Activated CD4-positive, CD25-positive, alpha-beta regulatory T cell (primary cell): ENCODE data around the gene ADAMTSL4.
"Not testable (repeated sequence)": the region's sequence is repeated elsewhere in the genome, so short reads cannot be mapped to it uniquely, and the experiment has no call there.

ENCODE experiments used
- DNase-seq, 4 experiments: peaks; one replicate each; lab custom pipeline; 2025; lab: John Stamatoyannopoulos, UW

Gene ADAMTSL4

GRCh38 chr1:150567717-150568593, 18.7 kb downstream of the ADAMTSL4 start:
- peak in 1 of 4 experiments; percentile 31 for DNase-seq

GRCh38 chr1:150568594-150568966, 19.4 kb downstream of the ADAMTSL4 start:
- DNase-seq: no peak

GRCh38 chr1:150572918-150573647, 23.9 kb downstream of the ADAMTSL4 start:
- no peak for DNase-seq

GRCh38 chr1:150573648-150574071, 24.5 kb downstream of the ADAMTSL4 start:
- DNase-seq: not testable (repeated sequence)

DNA sequence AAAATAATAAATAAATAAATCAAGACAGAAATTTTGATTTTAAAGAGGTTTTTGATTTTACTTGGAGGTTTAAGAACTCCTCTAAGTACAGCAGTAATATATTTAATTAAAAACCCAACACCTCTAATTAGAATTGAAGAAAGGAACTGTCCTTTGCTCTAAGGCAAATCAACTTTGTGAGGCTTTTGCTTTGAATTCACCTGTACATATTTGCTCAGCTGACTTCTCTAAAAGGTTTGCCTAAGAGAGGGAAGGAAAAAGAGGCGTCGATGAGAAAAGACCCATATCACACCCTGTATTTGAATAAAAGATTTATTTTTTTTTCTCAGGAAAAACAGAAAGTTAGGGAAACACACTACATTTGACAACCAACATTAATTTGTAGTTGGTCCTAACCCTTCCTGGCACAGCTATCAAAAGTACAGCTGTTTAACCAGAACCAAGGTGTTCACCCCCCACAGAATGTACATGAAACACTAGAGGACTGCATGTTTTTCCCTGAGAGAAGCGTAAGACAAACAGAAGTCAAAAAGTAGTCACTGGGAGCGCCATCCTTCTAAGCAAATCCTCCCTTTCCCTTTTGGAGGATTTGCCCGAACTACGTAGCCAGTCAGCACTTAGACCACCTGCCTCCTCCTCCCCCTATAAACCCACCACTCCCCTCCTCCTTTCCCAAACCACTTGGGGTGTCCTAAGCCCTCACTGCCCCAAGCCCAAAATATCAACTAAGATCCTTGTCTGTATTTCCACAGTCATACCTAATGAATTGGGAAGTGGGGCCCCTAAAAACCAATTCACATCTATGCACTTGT, 25.3 kb downstream of the ADAMTSL4 start:
- no peak for DNase-seq

- DNase-seq: no peak
Measured at GRCh38 chr1:150575072-150575489, 25.9 kb downstream of the ADAMTSL4 start.

DNA sequence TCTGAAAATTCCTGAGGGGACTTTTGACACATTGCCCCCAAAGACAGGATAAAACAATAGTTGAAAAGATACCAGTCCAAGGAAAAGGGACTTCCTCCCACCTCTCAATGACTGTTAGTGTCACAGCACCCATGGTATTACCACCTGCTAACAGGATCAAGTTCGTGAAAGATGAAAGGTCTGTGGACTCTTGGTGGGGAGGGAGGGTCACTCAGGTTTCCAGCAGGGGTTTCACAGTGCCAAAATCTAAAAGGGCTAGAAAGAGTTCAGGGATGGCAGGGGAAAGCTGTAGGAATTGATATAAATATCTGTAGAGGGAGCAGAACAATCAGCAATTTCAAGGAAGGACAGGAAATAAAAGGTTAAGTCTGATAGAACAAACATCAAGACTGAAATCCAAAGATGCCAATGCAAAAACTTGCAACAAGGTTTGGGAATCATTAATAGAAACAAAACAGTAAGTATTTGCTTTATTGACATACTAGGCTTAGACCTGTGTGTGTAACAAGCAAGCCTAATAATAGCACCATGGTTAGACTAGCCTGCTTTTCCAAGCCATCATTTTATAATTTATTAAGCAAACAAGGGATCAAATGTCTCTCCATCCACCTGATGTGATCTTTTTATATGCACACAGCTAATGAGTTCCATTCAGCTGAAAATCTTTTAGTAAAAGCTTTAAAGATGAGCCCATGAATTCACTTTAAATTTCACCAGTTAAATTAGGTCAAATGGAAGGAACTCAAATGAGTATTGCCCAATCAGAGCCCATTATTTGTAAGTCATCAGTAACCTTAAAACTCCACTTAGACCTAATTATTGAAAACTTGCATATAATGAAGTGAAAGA, 26.5 kb downstream of the ADAMTSL4 start:
- no peak for DNase-seq

DNA sequence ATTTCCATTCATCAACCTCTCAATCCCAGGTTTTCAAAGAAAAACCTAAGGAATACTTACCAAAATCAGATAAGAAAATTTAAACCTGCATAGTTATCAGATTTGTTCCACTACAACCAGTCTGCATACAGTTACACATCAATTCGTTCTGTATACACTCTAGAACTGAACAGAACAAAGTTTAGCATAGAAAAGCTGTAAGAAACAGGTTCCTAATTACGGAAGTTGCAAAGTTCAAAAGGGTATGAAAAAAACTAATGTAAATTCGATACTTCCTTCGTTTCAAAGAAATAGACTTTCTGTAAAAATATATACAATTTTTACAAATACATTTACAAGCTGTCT, 27.1 kb downstream of the ADAMTSL4 start:
- DNase-seq: no peak

GRCh38 chr1:150576794-150577556, 27.8 kb downstream of the ADAMTSL4 start:
- no peak for DNase-seq

- no peak for DNase-seq
Measured at GRCh38 chr1:150577557-150578271, 28.5 kb downstream of the ADAMTSL4 start.

DNA sequence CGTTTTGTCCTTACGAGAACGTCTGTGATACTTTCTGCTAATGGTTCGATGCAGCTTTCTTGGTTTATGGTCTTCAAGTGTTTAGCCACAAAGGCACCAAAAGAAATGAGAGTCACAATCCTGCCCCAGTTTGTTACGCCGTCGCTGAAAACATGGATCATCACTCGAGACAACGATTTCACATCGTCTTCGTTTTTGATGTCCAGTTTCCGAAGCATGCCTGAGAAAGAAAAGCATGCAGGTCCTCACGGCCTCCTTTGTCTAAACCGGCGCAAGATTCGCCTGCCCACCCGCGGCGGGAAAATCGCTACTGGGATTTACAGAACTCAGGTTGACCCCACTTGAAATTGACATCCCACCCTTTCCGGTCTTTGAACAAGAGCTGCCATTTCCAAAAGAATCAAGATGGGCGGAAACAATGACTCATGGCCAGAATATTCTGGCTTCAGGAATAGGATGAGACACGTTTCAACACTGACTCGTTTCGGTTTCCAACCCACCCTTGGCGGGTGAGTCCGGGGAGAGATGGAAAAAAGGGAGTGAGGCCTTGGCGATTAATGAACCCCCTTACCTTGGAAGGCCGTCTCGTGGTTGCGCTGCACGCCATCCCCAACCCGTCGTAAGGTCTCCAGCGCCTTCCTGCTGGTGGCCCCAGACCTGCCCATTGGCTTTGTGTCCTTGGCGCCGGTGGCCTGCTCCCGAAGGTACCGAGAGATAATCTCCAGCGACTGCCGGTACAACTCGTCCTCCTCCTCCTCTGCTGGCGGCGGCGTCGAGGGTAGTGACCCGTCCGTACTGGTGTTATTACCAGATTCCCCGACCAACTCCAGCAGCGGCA, 29.3 kb downstream of the ADAMTSL4 start:
- peak in 1 of 4 experiments; percentile 20 for DNase-seq

GRCh38 chr1:150579110-150579944, 30.1 kb downstream of the ADAMTSL4 start, which contains the start of gene MCL1:
MCL1 (minus strand) TSS chr1:150579610; CDS start chr1:150579530, 80 bp downstream.
- DNase-seq: peak; percentile 62 to 78 (median 72)

DNA sequence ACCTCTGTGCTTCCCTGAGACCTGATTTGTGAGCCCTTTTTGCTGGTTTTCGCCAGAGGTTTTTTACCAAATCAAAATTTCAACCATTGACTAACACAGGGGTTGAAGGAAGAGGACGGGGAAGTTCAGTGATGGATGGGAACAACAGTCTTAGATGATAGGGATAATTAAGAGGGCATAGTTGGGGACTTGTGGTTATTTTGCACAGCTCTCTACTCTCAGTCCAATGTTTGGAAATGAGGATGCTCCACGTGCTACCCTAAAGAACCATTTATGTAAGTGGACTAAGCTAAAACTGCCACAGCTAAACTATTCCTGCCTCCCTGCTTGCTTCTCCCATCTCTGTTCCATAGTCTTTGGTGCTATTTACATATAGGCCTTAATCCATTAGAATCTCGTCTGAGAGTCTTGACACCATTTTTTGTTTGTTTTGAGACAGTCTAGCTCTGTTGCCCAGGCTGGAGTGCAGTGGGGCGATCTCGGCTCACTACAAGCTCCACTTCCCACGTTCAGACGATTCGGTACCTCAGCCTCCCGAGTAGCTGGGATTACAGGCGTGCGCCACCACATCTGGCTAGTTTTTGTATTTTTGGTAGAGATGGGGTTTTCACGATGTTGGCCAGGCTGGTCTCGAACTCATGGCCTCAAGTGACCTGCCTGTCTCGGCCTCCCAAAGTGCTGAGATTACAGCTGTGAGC, 30.9 kb downstream of the ADAMTSL4 start:
- DNase-seq: no peak

DNA sequence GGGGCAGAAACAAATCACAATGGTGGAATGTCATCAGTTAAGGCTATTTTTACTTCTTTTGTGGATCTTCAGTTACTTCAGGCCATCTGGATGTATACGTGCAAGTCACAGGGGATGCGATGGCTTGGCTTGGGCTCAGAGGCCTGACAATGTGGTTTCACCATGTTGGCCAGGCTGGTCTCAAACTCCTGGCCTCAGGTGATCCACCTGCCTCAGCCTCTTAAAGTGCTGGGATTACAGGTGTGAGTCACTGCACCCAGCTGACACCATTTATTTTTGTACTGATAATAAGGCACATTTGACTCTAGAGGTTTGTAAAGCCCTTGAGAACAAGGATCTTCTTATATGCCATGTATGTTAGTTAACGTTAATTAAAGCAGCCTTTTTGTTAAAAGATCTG, 31.8 kb downstream of the ADAMTSL4 start:
- not testable (repeated sequence) for DNase-seq

DNA sequence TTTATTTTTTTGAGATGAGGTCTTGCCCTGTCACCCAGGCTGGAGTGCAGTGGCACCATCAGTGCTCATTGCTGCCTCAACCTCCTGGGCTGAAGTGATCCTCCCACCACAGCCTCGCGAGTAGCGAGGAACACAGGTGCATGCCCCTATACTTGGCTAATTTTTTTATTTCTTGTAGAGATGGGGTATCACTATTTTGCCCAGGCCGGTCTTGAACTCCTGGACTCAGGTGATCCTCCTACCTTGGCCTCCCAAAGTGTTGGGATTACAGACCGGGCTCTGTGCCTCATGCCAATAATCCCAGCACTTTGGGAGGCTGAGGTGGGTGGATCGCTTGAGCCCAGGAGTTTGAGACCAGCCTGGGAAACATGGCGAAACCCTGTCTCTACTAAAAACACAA, 32.2 kb downstream of the ADAMTSL4 start:
- DNase-seq: not testable (repeated sequence)

- not testable (repeated sequence) for DNase-seq
Measured at GRCh38 chr1:150581962-150582361, 32.8 kb downstream of the ADAMTSL4 start.

DNA sequence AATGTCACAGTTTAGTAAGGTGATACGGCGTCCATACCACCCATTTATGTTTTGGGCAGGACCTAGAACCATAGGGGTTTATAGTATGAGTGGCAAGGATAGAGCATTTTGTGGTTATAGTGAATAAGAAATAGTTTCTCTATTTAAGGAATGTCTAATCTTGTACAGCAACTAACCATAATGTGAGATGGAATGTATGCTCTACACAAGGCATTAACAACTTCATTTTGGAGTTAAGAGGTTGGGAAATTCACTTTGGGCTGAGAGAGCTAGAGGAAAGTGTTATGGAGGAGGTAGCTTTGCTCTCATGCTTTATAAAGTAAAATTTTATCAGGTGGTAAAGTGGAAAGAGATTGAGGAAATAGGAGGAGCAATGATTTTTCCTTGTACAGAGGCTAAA, 33.2 kb downstream of the ADAMTSL4 start:
- DNase-seq: no peak
